GM03348 (cell line): ENCODE measurements around the gene KRTAP16-1.
"Not testable (repeated sequence)": the region's sequence is repeated elsewhere in the genome, so short reads cannot be mapped to it uniquely, and the experiment has no call there.

Experiments used
- DNase-seq: peaks from one replicate; pipeline ENCODE4 v3.0.0; 2012; ENCODE audit warnings: low spot score

KRTAP16-1 gene

GRCh38 chr17:41301916-41302901, 6.9 kb downstream of the KRTAP16-1 start, which contains the start of gene KRTAP29-1:
KRTAP29-1 (minus strand) TSS chr17:41302851; CDS start chr17:41302851, 0 bp downstream.
- DNase-seq: no peak

- no peak for DNase-seq
Measured at GRCh38 chr17:41301204-41301790, 7.8 kb downstream of the KRTAP16-1 start.

- DNase-seq: no peak
Measured at GRCh38 chr17:41298458-41299135, 10.5 kb downstream of the KRTAP16-1 start.

DNA sequence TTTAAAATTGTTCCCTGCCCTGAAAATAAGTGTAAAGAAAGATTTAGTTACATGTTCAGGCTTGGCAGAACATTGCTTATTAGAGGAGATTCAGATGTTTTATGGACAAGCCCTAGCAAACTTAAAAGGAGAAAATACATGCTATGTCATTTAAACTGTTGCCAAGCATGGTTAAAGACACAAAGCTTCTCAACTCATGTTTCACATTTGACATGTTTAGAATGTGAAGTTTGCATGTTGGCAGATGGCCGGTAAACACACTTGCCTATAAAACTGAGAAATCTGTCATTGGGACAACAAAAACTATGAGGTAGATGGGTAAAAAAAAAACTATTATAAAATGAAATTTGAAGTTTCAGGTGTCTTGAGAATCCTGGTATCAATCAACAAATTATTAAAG, 12.3 kb downstream of the KRTAP16-1 start:
- DNase-seq: no peak

GRCh38 chr17:41294016-41294415, 15.1 kb downstream of the KRTAP16-1 start:
- DNase-seq: peak; percentile 27

- no peak for DNase-seq
Measured at GRCh38 chr17:41287050-41287449, 22.1 kb downstream of the KRTAP16-1 start.

DNA sequence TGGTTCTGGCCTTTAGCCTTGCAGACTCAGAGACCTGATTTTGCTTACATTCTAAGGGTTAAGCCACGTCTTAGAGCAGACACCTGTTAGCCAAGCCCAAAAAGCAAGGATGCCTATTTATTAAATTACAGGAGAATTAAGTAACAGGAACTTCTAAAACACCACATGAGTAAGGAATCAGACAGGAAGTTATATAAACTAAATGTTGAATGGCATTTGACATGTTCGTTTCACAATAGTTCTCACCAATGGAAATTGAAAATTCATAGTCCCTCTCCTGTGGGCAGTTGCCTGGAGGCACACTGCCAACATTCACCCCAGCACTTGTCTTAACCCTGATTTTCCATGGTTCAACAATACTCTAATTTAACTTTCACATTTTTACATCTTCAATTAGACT, 24.6 kb downstream of the KRTAP16-1 start:
- peak; percentile 24 for DNase-seq

DNA sequence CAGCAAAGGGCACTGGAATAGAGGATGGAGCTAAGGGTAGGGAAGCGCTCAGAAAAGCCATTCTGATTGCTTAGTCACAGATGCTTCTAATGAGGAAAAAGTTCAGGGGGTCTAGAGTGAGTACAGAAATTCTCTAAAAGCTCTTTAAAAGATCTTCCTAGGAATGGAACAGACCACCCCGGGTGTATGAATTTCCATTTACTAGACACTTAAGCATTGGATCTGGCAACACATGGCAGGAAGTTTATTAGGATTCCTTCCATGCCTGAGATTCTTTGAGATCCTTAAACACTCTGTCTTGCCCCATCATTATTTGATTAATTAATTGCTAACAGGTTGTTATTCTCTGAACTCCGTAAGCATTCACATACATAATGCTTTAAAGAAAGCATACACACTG, 25.1 kb downstream of the KRTAP16-1 start:
- peak; percentile 72 for DNase-seq

DNA sequence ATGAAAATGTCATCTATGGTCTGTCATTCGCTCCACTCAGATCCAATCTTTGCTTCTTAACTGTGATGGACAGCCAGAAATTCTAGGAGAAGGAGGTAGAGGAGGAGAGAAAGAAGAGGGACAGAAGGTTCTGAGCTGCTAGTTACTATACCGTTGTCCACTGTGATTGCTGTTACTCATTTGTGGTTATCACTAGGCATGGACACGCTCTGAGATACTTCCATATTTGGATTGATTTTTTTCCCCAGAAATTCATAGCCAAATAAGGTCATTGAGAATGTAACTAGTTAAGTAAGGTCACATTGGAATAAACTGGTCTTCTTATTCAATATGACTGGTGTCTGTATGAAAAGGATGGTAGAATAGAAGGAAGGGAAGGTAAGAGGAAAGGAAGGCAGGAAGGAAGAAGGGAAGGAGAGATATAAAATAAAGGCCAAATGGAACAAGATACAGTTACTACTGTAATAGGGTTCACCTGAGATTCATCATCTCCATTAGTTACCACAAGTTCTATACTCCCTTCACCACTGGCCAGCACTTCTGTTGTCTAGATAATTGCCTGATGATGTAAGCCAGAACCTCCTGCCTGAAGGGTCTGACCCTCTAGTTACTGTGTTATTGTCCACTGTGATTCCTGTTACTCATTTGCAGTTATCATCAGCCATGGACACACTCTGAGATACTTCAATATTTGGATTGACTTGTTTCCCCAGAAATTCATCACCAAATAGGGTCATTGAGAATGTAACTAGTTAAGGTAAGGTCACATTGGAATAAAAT, 30.7 kb downstream of the KRTAP16-1 start:
- no peak for DNase-seq

- not testable (repeated sequence) for DNase-seq
Measured at GRCh38 chr17:41275648-41276190, 33.4 kb downstream of the KRTAP16-1 start, which contains the start of gene KRTAP9-7. KRTAP9-7 (plus strand) TSS chr17:41275698; CDS start chr17:41275698, 0 bp downstream.

GRCh38 chr17:41271858-41272257, 37.3 kb downstream of the KRTAP16-1 start:
- DNase-seq: no peak

DNA sequence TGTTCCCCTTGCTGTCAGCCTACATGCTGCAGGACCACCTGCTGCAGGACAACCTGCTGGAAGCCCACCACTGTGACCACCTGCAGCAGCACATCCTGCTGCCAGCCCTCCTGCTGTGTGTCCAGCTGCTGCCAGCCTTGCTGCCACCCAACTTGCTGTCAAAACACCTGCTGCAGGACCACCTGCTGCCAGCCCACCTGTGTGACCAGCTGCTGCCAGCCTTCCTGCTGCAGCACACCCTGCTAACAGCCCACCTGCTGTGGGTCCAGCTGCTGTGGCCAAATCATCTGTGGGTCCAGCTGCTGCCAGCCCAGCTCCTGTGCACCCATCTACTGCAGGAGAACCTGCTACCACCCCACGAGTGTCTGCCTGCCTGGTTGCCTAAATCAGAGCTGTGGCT, 37.8 kb downstream of the KRTAP16-1 start:
- DNase-seq: not testable (repeated sequence)

DNA sequence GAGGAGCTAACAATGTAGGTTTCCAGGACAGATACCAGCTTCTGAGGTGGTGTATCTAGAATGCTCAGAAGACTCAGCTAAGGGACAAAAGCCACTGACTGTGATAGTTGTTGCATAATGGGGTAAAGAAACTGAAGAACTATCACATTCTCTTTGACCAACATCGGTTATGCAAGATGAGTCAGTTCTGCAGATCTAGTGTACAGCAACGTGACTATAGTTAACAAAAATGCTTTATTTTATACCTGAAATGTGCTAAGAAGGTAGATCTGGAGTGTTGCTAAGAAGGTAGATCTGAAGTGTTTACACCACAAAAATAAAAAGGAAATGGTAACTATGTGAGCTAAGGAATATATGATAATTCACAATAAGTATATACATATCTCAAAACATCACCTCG, 41.4 kb downstream of the KRTAP16-1 start:
- no peak for DNase-seq

DNA sequence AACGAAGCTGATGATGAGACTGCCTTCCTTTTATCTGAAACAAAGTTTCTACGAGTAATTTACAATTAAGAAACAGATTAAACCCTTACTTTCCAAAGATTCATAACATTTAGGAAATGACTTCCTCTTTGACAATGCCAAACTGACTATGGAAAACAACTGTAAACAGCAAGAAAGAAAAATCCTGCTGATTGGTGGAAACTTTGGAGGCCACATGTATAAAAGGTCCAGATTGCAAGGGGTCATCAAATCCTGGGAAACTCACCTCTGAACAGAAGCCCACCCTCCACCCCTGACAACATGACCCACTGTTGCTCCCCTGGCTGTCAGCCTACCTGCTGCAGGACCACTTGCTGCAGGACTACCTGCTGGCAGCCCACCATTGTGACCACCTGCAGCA, 44.0 kb downstream of the KRTAP16-1 start, which contains the start of gene KRTAP9-6:
Gene KRTAP9-6, plus strand, starts transcription at position 301 of the 400 bp plus-strand sequence. Its CDS starts 0 bp downstream, at position 301.
- no peak for DNase-seq

- DNase-seq: no peak
Measured at GRCh38 chr17:41264599-41264998, 44.5 kb downstream of the KRTAP16-1 start.

DNA sequence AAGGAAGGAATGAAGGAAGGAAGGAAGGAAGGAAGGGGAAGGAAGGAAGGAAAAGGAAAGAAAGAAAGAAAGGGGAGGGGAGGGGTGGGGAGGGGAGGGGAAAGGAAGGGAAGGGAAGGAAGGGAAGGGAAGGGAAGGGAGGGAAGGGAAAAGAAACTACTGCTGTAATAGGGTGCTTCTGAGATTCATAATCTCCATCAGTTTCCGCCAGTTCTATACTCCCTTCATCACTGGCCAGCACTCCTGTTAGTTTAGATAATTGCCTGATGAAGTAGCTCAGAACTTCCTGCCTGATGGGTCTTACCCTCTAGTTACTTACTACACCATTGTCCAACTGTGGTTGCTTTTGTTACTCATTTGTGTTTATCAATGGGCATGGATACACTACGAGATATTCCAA, 45.9 kb downstream of the KRTAP16-1 start:
- DNase-seq: no peak

GRCh38 chr17:41258406-41258805, 50.7 kb downstream of the KRTAP16-1 start:
- no peak for DNase-seq
